Esophagus muscularis mucosa (tissue), 4 donors: ENCODE measurements around the gene MID2.

Experiments used
- CTCF ChIP-seq, 3 experiments: fragments of 200-600 bp in 2 of 3; fragments of 450-650 bp in 1 of 3; sonication (generic) in 2 of 3; IDR thresholded peaks; one replicate each; pipeline ENCODE4 v1.5.1; 2017 to 2019; ENCODE audit warnings: antibody characterized with exemption in 3 of 3, mild to moderate bottlenecking in 2 of 3, moderate library complexity in 1 of 3
- EP300 ChIP-seq: sonication (generic); formaldehyde crosslinking; IDR thresholded peaks from one replicate; pipeline ENCODE4 v1.6.1; 2017; ENCODE audit warnings: antibody characterized with exemption
- POLR2A ChIP-seq: fragments of 450-650 bp; IDR thresholded peaks from one replicate; pipeline ENCODE4 v1.6.1; 2017; ENCODE audit warnings: antibody characterized with exemption, moderate library complexity, mild to moderate bottlenecking, low read depth

DNA sequence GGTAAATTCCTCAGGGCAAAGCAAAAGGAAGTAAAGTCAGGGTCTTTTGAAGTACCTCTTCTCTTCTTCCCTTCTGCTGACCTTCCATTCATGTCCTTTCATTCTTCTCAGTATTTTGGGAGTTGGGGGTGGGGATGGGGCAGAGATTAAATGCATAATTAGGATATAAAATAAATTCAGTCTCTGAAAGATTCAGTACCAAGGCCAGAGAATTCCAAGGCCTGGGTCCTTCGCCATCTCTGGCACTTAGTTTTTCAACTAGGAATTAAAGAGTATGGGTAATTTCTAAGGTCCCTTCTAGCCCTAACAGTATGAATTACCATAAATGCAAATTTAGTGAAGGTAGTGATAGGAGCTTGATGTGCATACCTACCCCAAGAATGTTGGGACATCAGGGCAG is 108.6 kb downstream of the MID2 start:
- TF ChIP-seq EP300 (no peak), CTCF (IDR thresholded peaks at IDR 0.05) (no peak), POLR2A (no peak)
